GM08714 (cell line): ENCODE measurements around the gene TRUB2.
A peak's percentile ranks its signal among the peaks of the same experiment; 100 is the strongest.

Source experiments
- H3K4me3 ChIP-seq: fragments of 200-500 bp; sonication (Bioruptor generic); 2 replicates; pipeline ENCODE4 v1.5.1; 2014; ENCODE audit warnings: mild to moderate bottlenecking, low read length, inconsistent platforms
- ZNF274 ChIP-seq: IDR thresholded peaks from 2 replicates; pipeline ENCODE4 v1.6.1; 2012; ENCODE audit warnings: mild to moderate bottlenecking, low read depth, low read length

TRUB2 gene

GRCh38 chr9:128325629-128326028, 3.4 kb upstream of the TRUB2 start:
- no peak overlapping the region for H3K4me3 ChIP-seq
- no peak for TF ChIP-seq ZNF274

DNA sequence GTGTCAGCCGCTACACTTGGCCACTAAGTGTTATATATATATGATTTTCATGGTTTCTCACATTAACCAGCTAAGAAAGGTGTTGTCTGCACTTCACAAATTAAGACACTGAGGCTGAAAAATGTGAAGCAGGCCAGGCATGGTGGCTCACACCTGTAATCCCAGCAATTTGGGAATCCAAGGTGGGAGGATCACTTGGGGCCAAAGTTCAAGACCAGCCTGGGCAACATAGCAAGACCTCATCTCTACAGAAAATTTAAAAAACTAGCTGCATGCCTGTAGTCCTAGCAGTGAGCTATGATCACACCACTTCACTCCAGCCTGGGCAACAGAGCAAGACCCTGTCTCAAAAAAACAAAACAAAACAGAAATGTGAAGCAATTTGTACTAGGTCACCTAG, 2.2 kb upstream of the TRUB2 start:
- no peak for TF ChIP-seq ZNF274

DNA sequence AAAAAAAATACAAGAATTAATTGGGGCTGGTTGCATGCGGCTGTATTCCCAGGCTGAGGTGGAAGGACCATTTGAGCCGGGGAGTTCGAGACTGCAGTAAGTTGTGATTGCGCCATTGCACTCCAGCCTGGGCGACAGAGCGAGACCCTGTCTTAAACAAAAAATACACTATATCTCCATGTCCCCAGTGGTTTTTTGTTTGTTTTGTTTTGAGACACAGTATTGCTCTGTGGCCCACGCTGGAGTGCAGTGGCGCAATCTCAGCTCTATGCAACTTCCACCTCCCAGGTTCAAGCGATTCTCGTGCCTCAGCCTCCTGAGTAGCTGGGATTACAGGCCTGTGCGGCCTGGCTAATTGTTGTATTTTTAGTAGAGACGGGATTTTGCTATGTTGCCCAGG, 1.5 kb upstream of the TRUB2 start:
- TF ChIP-seq ZNF274, result no peak
- peak overlapping the region; percentile 91 for H3K4me3 ChIP-seq

More for the DNA sequence above, 2.2 kb upstream of the TRUB2 start:
- H3K4me3 ChIP-seq, result no peak overlapping the region

GRCh38 chr9:128323212-128323730, 1.0 kb upstream of the TRUB2 start:
- no peak for TF ChIP-seq ZNF274
- peak overlapping the region; percentile 91 for H3K4me3 ChIP-seq

- no peak for TF ChIP-seq ZNF274
- peak overlapping the region; percentile 91 for H3K4me3 ChIP-seq
Observed at GRCh38 chr9:128321879-128322403, 306 bp downstream of the TRUB2 start.

GRCh38 chr9:128321343-128321742, 904 bp downstream of the TRUB2 start:
- peak overlapping the region; percentile 91 for H3K4me3 ChIP-seq
- TF ChIP-seq ZNF274, result no peak

GRCh38 chr9:128317629-128318028, 4.6 kb downstream of the TRUB2 start:
- TF ChIP-seq ZNF274, result no peak
- H3K4me3 ChIP-seq, result no peak overlapping the region

DNA sequence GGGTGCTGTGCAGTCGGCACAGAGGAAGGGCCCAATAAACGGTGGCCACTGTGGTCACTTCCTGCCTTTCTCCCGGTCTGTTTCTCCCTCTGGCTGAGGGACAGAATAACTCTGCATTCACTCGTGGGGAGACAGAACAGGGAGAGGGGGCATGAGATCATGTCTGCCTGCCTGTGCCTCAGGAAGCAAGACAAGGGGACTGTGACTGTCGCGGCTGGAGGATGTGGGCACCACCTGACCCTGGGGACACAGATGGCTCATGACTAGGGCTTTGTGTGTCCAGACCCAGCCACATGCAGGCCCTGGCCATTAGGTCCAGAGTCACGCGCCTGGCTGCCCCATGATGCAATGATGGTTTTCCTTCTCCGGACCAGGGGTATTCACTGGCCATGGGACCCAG, 5.8 kb downstream of the TRUB2 start:
- TF ChIP-seq ZNF274, result no peak
- H3K4me3 ChIP-seq, result no peak overlapping the region

- H3K4me3 ChIP-seq, result no peak overlapping the region
- TF ChIP-seq ZNF274, result no peak
Observed at GRCh38 chr9:128314697-128315096, 7.5 kb downstream of the TRUB2 start.

DNA sequence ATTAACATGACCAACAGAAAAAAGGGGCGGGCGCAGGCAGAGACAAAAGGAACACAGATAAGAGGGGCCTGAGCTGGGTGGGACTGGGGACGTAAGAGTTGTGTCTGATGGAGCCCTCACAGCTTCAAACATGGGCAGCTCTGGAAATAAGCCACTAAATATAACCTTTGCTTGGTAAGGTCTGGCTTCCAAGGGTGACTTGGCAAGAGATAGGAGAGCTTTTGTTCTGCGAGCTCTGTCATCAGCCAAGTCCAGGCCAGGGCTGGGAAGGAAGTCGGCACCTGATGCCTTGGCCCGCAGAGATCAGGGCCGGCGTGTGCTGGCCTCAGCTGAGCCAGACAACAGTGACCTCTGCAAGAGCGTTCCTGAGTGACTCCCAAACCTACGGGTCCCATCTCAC, 11.8 kb downstream of the TRUB2 start:
- no peak for TF ChIP-seq ZNF274

DNA sequence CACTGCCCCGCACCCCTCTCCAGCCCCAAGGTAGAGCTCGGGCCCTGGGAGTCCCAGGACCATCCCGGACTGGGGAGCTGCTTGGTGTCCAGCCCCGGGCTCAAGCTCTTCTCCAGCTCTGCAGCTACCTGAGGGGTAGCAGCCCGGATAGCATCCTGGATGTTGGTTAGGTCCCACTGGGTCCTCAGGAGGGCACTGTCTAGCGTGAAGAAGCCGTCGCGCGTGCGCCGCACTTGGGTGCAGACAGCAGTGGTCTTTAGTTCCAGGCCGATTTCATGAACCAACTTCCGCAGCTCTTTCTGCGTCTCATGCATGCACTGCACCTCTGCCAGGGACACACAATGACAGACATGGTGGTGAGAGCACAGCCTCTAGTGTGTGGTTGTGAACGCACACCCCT, 12.7 kb downstream of the TRUB2 start:
- H3K4me3 ChIP-seq, result no peak overlapping the region
- TF ChIP-seq ZNF274, result no peak

More for the DNA sequence above, 11.8 kb downstream of the TRUB2 start:
- no peak overlapping the region for H3K4me3 ChIP-seq

GRCh38 chr9:128304971-128305288, 17.3 kb downstream of the TRUB2 start:
- TF ChIP-seq ZNF274, result no peak
- H3K4me3 ChIP-seq, result no peak overlapping the region

GRCh38 chr9:128304136-128304970, 17.9 kb downstream of the TRUB2 start:
- TF ChIP-seq ZNF274, result no peak
- H3K4me3 ChIP-seq, result no peak overlapping the region

DNA sequence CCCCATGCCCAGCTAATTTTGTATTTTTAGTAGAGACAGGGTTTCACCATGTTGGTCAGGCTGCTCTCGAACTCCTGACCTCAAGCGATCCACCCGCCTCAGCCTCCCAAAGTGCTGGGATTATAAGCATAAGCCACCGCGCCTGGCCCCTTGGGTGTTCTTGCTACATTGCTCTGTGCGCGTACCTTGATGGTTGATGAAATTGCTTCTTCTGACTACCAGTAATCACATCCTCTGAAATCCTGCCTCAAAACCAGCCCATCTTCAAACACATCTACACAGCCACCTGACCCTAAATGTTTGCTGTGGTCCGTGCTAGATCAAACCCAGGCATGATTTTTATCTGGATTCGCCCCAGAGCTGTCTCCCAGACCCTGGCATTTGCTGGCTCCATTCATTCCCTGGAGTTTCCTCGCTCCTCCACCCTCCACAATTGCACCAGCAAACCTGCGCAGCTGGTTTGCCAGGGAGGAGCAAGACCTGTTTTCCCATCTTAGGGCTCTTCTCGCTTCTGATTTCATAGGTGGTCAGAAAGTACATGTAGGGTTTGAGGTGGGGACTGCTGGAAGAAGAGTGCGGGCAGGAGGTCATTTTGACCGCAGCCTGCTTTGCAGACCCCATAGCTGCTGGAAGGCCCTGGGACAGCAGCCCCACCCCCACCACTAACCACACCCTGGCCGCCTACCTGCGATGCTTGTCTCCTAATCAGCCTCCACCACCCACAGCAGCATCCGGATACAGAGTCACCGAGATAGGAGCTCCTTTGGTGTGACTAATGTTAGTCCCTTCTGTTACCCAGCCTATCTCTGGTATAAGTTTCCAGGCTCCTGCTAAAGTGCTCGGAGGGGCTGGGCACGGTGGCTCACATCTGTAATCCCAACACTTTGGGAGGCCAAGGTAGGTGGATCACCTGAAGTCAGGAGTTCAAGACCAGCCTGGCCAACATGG, 23.4 kb downstream of the TRUB2 start:
- H3K4me3 ChIP-seq, result no peak overlapping the region
- TF ChIP-seq ZNF274, result no peak
